GM19043 (cell line): ENCODE results near the gene PDZD4.

Source experiments
- ATAC-seq: cut with Tn5 transposase; IDR thresholded peaks from one replicate; pipeline ENCODE4 v1.9.1; 2021; ENCODE audit warnings: low read depth; ENCODE audit not compliant: unreplicated experiment

PDZD4 gene

DNA sequence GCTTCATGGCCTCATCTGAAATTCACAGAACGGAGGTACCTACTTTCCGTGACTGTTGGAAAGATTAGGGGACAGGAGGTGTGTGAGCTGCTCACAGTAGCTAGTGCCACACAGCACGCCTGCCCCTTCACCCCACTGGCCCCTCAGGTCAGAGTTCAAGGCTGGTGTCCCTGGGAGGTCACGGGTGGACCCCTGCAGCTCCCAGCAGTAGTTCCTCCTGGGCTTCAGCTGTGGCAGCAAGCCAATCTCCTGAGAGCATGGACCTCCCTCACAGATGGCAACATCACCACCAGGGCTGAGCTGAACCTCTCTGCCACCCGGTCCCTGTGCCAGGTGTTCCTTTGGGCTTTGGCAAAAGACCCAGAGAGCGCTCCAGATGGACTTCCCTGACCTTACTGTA lies 38.0 kb downstream of the PDZD4 start:
- ATAC-seq, result no peak

GRCh38 chrX:153791104-153791852 lies 39.1 kb downstream of the PDZD4 start:
- ATAC-seq, result no peak

DNA sequence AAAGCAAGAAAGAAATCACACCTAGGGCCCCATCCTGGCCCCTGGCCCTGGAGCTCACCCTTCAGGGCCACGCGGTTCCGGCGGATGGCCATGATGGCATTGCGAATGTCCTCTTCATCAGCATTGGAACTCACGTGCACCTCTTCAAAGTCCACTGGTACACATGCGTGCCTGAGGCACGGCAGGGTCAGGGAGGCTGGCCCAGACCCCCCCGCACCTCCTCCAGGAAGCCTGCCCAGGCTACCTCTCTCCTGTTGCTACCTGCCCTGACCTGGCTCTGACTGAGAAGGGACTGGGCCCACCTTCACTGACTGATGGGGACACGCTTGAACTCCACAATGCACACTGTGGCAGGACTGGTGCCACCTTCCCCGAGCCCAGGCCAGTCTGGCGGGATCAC lies 40.7 kb downstream of the PDZD4 start:
- no peak for ATAC-seq

GRCh38 chrX:153786669-153787068 lies 43.7 kb downstream of the PDZD4 start:
- no peak for ATAC-seq

DNA sequence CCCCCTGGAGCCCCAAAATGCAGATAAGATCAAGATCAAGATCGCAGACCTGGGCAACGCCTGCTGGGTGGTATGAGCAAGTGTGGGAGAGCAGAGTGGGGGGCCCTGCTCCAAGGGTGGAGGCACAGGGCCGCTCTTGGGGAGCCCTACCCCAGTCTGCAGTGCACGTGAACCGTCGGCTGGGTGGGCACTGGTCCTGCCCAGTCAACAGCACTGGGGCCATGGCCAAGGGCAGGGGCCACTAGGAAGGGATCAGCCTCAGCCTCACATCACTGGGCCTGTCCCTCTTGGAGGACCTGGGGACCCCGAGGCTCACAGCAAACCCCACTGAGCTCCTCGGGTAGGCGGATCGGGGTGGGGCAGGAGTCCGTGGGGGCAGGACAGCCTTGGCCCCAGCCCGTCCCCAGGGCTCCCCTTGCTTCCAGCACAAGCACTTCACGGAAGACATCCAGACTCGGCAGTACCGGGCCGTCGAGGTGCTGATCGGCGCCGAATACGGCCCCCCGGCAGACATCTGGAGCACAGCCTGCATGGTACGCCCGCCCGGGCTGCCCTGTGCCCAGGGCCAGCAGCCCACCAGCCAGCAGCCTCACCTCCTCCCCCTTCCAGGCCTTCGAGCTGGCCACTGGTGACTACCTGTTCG lies 45.9 kb downstream of the PDZD4 start:
- ATAC-seq, result no peak

GRCh38 chrX:153783378-153784013 lies 46.8 kb downstream of the PDZD4 start:
- ATAC-seq, result no peak

GRCh38 chrX:153782871-153783270 lies 47.5 kb downstream of the PDZD4 start:
- no peak for ATAC-seq

DNA sequence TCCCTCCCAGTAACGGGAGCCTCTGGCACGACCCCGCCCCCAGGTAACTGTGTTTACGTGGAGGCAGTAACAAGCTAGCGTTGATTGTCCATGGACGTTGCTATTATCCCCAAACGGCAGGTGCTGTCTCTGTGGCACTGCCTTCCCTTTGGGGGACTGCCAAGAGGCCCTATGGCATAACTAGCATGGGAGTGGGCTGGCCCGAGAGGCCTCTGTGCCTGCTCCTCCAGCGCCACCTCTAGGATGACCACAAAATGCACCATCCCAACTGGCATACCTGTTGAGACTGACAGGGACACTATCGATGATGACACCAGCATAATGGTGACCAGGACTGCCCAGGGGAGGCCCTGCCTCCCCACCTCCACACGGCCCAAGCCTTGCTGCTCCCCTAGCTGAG lies 48.0 kb downstream of the PDZD4 start:
- ATAC-seq, result no peak

DNA sequence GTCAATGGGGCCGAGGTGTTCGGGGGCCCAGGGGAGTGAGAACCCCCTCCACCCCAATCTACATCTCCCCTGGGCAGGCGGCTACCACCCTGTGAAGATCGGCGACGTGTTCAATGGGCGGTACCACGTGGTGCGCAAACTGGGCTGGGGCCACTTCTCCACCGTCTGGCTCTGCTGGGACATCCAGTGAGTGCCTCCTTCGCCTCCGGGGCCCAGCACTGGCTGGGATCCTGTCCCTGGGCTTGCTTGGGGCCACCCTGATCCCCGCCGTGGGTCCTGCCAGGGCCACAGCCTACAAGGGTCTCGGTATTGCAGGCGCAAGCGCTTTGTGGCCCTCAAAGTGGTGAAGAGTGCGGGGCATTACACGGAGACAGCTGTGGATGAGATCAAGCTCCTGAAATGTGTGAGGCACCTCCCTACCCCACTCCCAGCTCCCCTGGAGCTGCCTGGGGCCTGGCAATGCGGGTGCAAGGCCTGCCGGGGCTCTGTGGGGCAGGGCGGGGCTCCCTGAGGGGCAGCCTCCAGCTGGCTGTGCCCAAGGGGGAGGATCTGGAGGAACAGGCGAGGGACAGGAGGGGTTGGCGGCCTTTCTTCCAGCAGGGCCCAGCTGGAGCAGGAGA lies 48.8 kb downstream of the PDZD4 start:
- no peak for ATAC-seq

GRCh38 chrX:153780678-153781427 lies 49.5 kb downstream of the PDZD4 start, which contains the start of gene SRPK3:
Gene SRPK3 (plus strand): TSS chrX:153781041. CDS start chrX:153781087, 46 bp downstream.
- no peak for ATAC-seq

DNA sequence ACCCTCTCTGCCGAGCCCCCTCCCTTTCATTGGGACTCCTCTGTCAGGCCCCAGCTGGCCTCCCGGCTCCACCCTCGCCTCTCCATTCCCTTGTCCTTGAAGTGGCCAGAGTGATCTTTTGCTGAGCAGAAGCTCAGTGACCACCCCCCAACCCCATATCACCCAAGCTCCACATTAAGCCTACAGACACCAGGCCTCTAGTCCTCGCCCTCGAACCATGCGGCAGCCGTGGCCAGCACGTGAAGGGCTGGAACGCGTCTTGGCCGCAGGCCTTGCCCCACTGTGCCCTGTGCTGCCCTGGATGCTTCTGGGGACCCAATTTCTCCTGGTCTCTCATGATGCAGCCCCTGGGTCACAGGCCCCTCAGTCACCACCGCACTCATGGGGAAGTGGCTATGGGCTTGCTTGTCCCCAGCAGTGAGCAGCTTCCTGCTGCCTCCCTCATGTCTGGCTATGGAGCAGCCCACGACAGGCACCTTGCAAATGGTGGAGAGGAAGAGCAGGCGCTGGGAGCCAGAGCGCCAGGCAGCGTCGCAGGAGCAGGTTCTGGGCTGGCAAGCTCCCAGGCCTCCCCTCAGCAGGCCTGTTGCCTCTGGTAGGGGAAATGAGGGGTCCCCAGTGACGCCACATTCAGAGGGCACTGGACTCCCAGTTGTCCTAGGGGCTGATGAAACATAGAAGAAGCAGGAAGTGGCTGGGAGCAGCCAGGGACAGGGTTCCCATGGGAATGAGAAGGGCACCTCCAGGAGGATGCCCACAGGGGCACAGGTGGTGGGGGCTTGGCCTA lies 50.3 kb downstream of the PDZD4 start:
- no peak for ATAC-seq

- ATAC-seq, result no peak
Measured at GRCh38 chrX:153778684-153779101, 51.7 kb downstream of the PDZD4 start.

DNA sequence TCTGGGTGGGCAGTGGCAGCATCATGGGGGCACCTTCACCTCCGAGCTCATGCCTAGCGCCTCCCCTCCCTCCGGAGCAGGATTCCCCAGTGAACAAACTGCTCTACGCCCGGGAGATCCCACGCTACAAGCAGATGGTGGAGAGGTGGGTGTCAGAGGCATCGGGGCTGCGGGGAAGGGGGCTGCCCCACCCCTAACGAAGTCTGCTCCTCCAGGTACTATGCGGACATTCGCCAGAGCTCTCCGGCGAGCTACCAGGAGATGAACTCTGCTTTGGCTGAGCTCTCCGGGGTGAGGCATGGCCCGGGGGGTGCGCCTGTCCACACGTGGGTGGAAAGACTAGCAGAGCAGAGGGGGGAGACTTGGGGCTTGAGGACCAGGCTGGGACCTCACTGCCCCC lies 52.2 kb downstream of the PDZD4 start:
- no peak for ATAC-seq

- no peak for ATAC-seq
Measured at GRCh38 chrX:153777261-153778090, 52.9 kb downstream of the PDZD4 start.

- ATAC-seq, result no peak
Measured at GRCh38 chrX:153776611-153777045, 53.7 kb downstream of the PDZD4 start.

DNA sequence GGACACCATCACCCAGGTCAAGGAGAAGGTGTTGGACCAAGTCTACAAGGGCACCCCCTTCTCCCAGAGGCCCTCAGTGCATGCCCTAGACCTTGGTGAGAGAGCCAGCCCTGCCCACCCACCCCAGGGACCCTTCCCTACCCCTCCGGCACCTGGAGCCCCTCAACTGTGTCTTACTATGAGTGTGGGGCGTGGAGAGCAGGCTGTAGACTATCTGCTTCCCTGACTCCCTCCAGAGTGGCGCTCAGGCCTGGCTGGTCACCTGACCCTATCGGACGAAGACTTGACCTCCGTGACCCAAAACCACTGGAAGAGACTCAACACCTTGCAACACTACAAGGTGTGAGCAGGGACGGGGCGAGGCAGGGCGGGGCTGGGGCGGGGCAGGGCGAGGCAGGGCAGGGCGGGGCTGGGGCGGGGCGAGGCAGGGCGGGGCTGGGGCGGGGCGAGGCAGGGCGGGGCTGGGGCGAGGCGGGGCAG lies 54.2 kb downstream of the PDZD4 start:
- no peak for ATAC-seq

DNA sequence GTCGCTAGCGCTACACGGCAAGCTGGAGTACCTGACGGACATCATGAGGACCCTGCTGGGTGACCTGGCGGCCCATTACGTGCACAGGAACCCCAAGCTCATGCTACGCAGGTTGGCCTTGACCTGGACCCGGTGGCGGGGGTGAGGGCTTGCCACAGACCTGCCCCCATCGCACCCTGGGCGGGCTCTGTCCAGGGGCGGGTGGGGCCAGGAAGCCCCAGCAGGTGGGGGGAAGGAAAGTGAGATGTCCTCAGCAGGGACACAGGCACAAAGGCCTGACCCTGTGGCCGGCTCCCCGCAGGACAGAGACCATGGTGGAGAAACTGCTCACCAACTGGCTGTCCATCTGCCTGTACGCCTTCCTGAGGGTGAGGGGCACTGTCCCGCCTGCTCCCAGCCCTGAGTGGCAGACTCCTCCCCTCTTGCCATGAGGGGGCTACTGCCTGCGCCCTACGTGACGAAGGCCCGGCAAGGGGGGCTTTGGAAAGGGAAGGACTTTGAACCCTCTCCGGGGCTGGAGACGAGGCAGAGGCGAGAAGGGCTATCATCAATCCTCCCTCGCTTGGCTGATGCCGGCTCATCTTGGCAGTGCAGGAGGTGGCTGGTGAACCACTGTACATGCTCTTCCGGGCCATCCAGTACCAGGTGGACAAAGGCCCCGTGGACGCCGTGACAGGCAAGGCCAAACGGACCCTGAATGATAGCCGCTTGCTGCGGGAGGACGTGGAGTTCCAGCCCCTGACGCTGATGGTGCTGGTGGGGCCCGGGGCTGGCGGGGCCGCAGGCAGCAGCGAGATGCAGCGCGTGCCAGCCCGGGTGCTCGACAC lies 54.8 kb downstream of the PDZD4 start:
- ATAC-seq, result no peak
